Measurements from ENCODE around the gene AQP2. TPM values are rescaled to one million over a fixed set of nuclear protein-coding genes. Genes with fewer than 3 reads are reported as not detected.

Gene AQP2
- total RNA-seq, 6 experiments from 2014 or later, result not detected

DNA sequence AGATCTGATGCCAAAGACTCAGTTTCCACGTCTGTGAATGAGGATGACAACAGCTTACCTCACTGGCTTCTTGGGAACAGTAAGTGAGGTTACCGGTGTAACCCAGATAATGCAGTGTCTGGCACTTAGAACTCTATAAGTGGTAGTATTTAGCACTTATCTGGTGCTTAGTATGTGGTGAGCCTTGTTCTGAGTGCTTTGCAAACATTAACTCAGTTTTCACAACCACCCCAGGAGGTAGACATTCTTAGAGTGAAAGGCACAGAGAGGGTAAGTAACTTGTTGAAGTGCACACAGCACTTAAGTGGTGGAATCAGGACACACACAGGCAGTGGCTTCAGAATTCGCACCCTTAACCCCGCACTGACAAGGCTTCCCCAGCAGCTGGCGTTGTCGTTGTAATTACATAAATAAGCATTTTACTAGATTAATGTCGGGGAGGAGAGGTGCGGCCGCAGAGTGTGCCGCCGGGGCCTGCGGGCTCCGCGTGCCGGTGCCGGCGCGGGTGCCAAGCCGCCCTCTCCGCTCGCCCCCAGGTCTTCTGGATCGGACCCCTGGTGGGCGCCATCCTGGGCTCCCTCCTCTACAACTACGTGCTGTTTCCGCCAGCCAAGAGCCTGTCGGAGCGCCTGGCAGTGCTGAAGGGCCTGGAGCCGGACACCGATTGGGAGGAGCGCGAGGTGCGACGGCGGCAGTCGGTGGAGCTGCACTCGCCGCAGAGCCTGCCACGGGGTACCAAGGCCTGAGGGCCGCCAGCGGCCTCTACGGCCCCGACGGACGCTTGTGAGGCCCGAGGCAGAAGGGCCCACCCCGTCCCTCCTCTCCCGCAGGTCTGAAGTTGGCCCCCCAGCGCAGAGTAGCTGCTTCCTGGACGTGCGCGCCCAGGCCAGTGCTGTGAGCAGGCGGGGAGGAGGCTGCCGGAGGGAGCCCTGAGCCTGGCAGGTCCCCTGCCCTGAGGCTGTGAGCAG, 4.6 kb downstream of the AQP2 start:
- no peak overlapping the region for H3K27ac ChIP-seq
- TF ChIP-seq, protein P1, sequence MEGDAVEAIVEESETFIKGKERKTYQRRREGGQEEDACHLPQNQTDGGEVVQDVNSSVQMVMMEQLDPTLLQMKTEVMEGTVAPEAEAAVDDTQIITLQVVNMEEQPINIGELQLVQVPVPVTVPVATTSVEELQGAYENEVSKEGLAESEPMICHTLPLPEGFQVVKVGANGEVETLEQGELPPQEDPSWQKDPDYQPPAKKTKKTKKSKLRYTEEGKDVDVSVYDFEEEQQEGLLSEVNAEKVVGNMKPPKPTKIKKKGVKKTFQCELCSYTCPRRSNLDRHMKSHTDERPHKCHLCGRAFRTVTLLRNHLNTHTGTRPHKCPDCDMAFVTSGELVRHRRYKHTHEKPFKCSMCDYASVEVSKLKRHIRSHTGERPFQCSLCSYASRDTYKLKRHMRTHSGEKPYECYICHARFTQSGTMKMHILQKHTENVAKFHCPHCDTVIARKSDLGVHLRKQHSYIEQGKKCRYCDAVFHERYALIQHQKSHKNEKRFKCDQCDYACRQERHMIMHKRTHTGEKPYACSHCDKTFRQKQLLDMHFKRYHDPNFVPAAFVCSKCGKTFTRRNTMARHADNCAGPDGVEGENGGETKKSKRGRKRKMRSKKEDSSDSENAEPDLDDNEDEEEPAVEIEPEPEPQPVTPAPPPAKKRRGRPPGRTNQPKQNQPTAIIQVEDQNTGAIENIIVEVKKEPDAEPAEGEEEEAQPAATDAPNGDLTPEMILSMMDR (IDR thresholded peaks at IDR 0.05), result no peak
- no peak for TF ChIP-seq POLR2A (IDR thresholded peaks at IDR 0.05)
- H3K27me3 ChIP-seq, result no peaks in the 10 kb centered on the region
- no peak for ATAC-seq
- no peak overlapping the region for H3K4me3 ChIP-seq
- DNase-seq, result peak in 1 of 3 donors; percentile 35
- H3K4me1 ChIP-seq, result peaks cover 0 to 6% (median 0%) of the 10 kb centered on the region in 4 donors
- WGBS (ENCODE audit: insufficient coverage, low coverage, low lambda C conversion rate, missing lambda C conversion rate), result 27% methylated on average over 14 of the region's 53 CpGs
- H3K36me3 ChIP-seq, result no peaks in the 10 kb centered on the region
- H3K9me3 ChIP-seq, result no peaks in the 10 kb centered on the region
- intact Hi-C loops (cut with DNase I), result no loop called here

DNA sequence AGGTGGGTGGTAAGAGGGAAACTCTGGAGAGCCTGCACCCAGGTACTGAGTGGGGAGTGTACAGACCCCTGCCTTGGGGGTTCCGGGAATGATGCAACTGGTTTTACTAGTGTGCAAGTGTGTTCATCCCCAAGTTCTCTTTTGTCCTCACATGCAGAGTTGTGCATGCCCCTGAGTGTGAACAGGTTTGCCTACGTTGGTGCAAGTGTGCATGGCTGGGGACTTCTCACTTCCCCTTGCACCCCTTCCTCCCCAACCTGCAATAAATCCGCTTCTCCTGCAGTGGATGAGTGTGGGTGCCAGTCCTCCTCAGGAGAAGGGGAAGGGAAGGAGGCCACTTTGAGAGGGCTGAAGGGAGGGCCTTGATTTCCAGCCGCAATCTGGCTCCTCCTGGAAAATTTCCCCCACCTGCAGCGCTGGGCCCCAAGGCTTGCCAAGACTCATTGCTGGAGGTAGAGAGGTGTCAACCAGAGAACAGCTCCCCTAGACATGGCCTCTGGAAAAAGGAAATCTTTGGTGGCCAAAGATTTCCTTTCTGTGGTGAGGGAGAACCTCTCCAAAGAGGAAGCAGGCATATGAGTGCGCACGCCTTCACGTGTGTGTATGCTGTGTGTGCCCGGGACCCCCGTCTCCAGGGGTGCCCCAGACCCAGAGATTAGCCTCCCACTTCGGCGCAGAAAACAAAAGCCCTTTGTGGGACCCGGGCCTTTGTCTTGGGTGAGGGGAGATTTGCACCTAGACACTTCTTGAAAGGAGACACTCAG, 5.5 kb downstream of the AQP2 start:
- Histone ChIP-seq H3K9me3 (no peaks in the 10 kb centered on the region), H3K36me3 (no peaks in the 10 kb centered on the region), H3K27ac (no peak overlapping the region), H3K4me1 (peaks cover 0 to 6% (median 0%) of the 10 kb centered on the region in 4 donors), H3K27me3 (peaks cover 0 to 6% of the 10 kb centered on the region in 2 donors), H3K4me3 (no peak overlapping the region)
- WGBS (ENCODE audit: insufficient coverage, low coverage, low lambda C conversion rate, missing lambda C conversion rate), result 33% methylated on average over 11 of the region's 13 CpGs
- intact Hi-C loops (cut with DNase I), result no loop called here
- TF ChIP-seq, protein P1 (IDR thresholded peaks at IDR 0.05), result no peak
- TF ChIP-seq POLR2A (IDR thresholded peaks at IDR 0.05), result no peak
- DNase-seq, result no peak
- ATAC-seq, result no peak

DNA sequence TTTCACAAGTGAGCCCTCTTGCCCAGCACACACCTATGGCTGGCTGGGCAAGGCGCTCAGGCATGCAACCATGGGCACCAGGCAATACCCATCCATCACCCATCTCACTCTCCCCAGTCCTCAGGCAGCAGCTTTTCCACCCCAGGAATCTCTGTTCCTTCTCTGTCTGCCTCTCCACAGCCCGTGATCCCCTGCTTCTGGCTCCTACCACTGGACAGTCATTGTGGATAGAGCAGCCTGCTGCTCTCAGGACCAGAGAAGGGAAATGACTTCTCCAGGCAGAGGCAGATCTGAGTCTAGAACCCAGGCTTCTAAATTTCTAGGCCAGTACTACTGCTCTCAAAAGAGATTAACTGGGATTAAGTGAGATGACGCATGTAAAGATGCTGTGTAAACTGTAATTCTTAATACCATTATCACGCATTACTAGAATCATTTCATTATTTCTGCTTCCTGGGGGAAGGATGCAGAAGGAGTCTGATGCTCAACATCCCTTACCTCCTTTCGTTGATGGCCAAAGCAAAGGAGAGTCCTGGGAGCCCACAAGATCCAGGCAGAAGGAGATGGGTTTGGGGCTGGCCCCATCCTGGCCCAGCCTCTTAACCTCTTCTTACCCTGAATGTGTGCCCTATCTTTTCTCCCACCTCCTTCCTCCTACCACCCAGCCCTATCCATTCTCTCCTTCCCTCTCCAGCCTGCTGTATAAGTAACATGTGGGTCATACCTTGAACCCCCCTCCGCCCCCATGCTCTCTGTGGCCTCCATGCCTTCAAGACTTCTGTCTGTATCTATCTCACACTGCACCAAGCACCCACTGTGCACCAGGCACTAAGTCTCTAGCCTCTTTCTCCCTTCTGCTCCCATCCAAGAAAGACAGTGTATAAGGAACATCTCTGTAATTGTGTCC, 6.4 kb downstream of the AQP2 start:
- ATAC-seq, result no peak
- 81% methylated on average over 6 of the region's 6 CpGs for WGBS (ENCODE audit: insufficient coverage, low coverage, low lambda C conversion rate, missing lambda C conversion rate)
- H3K27me3 ChIP-seq, result peaks cover 0 to 9% of the 10 kb centered on the region in 2 donors
- peaks cover 0 to 9% (median 0%) of the 10 kb centered on the region in 4 donors for H3K4me1 ChIP-seq
- no peak overlapping the region for H3K4me3 ChIP-seq
- TF ChIP-seq, protein P1 (IDR thresholded peaks at IDR 0.05), result no peak
- no peak for TF ChIP-seq POLR2A (IDR thresholded peaks at IDR 0.05)
- intact Hi-C loops (cut with DNase I), result no loop called here
- no peak overlapping the region for H3K27ac ChIP-seq
- no peaks in the 10 kb centered on the region for H3K36me3 ChIP-seq
- peak in 1 of 3 donors; percentile 20 for DNase-seq
- H3K9me3 ChIP-seq, result no peaks in the 10 kb centered on the region

DNA sequence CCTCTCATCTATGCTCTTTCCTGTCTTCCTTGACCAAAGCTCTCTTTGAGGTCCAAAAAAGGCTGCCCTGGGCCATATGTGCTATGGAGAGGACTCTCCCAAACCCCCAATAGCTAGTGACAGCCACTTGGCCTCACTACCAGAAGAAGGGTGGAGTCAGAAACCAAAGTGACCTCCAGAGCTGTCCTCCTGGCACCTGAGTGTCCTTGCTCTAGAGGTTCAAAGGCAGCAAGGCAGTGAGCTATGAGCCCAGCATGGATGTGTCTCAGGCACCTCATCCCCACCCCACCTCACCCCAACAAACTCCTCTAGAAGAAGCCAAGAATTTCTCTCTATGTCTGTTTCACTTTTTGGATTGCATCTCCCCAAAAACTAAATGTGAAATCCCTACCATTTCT, 7.0 kb downstream of the AQP2 start:
- no peak overlapping the region for H3K4me3 ChIP-seq
- no peak for TF ChIP-seq POLR2A (IDR thresholded peaks at IDR 0.05)
- TF ChIP-seq, protein P1 (IDR thresholded peaks at IDR 0.05), result no peak
- ATAC-seq (no peak), DNase-seq (peak in 1 of 3 donors; percentile 6)
- intact Hi-C loops (cut with DNase I), result no loop called here
- peaks cover 0 to 9% of the 10 kb centered on the region in 2 donors for H3K27me3 ChIP-seq
- no peaks in the 10 kb centered on the region for H3K9me3 ChIP-seq
- no peaks in the 10 kb centered on the region for H3K36me3 ChIP-seq
- H3K4me1 ChIP-seq, result peaks cover 0 to 7% (median 0%) of the 10 kb centered on the region in 4 donors
- H3K27ac ChIP-seq, result no peak overlapping the region
